Tibial artery (tissue), 4 donors: ENCODE results near the gene SPTBN5.

Experiments
- DNase-seq, 2 donors: peaks; one replicate each; pipeline ENCODE4 v3.0.0-alpha.2; 2019
- H3K27ac ChIP-seq, 2 donors: fragments of 200-600 bp; sonication (generic) in 1 of 2; 1 replicate in 1 of 2; 2 replicates in 1 of 2; pipeline ENCODE4 v1.5.1; 2018 to 2019; ENCODE audit warnings: mild to moderate bottlenecking in 1 of 2
- H3K27me3 ChIP-seq, 2 donors: fragments of 200-600 bp; sonication (generic) in 1 of 2; one replicate each; pipeline versions ENCODE4 v1.5.1 to v1.6.0; 2016 to 2019
- H3K36me3 ChIP-seq, 3 donors: fragments of 200-600 bp; sonication (generic) in 2 of 3; one replicate each; pipeline ENCODE4 v1.5.1; 2016 to 2019; ENCODE audit warnings: mild to moderate bottlenecking in 2 of 3
- H3K4me1 ChIP-seq, 4 donors: fragments of 200-600 bp; sonication (generic) in 2 of 4; 1 replicate in 3 of 4; 2 replicates in 1 of 4; pipeline ENCODE4 v1.5.1; 2016 to 2019
- H3K4me3 ChIP-seq, 2 donors: fragments of 200-600 bp; sonication (generic) in 1 of 2; 1 replicate in 1 of 2; 2 replicates in 1 of 2; pipeline ENCODE4 v1.5.1; 2018 to 2019; ENCODE audit warnings: mild to moderate bottlenecking in 2 of 2
- H3K9me3 ChIP-seq, 3 donors: fragments of 200-600 bp; sonication (generic) in 1 of 3; one replicate each; pipeline ENCODE4 v1.5.1; 2016 to 2019
- intact Hi-C: fragments of 100-400 bp; cut with DNase I; formaldehyde crosslinking; loops from one replicate; pipeline ENCODE4 v1.15.0; 2023; ENCODE audit warnings: low total_unique reads
- TF ChIP-seq, protein P1 (sequence below), 2 experiments: fragments of 200-600 bp in 1 of 2; fragments of 450-650 bp in 1 of 2; IDR thresholded peaks; one replicate each; pipeline ENCODE4 v1.5.1; 2017 to 2019; ENCODE audit warnings: antibody characterized with exemption in 2 of 2, mild to moderate bottlenecking in 1 of 2, moderate library complexity in 1 of 2

SPTBN5 gene

DNA sequence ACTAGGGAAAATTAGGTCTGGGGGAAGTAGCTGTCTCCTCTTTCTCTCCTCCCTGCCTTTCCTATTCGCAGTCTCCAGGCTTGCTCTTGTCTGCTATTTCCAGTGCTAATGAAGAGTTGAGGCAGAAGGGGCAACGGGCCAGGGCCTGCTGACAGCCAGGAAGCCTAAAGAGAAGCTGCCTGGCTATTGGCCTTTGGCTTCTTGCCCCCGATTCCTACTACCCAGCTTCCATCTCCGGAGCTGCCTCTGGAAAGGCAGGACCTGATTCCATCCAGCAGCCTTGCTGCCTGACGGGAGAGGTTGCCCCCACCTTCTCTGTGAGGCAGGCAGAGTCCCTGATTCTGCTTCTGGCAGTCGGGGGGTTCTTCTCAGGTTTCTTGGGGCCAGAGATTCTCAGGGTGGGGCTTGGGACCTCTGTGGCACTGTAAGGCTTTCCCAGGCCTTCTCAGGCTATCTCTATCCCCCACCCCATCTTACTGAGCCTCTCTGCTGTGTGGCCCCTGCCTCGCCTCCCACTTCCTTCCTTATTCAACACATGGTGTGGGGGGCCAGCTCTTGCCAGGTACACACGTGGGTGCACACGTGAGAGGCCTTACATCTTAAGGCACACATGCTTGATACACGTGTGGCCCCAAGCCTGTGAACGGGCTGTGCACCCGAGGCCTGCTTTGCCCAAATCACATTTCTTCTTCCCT lies 84.2 kb downstream of the SPTBN5 start:
- no peak for DNase-seq
- Histone ChIP-seq H3K27ac (no peak overlapping the region), H3K27me3 (no peaks in the 10 kb centered on the region), H3K9me3 (no peaks in the 10 kb centered on the region), H3K4me1 (peaks cover 0 to 13% (median 5%) of the 10 kb centered on the region in 4 donors), H3K36me3 (peaks cover 10 to 34% (median 20%) of the 10 kb centered on the region in 3 donors), H3K4me3 (no peak overlapping the region)
- intact Hi-C loops = loop anchor here (10.0 kb wide), 1 partner anchor 215 kb away; no protein-coding TSS in a partner anchor
- TF ChIP-seq, protein P1, sequence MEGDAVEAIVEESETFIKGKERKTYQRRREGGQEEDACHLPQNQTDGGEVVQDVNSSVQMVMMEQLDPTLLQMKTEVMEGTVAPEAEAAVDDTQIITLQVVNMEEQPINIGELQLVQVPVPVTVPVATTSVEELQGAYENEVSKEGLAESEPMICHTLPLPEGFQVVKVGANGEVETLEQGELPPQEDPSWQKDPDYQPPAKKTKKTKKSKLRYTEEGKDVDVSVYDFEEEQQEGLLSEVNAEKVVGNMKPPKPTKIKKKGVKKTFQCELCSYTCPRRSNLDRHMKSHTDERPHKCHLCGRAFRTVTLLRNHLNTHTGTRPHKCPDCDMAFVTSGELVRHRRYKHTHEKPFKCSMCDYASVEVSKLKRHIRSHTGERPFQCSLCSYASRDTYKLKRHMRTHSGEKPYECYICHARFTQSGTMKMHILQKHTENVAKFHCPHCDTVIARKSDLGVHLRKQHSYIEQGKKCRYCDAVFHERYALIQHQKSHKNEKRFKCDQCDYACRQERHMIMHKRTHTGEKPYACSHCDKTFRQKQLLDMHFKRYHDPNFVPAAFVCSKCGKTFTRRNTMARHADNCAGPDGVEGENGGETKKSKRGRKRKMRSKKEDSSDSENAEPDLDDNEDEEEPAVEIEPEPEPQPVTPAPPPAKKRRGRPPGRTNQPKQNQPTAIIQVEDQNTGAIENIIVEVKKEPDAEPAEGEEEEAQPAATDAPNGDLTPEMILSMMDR (IDR thresholded peaks at IDR 0.05) = no peak

DNA sequence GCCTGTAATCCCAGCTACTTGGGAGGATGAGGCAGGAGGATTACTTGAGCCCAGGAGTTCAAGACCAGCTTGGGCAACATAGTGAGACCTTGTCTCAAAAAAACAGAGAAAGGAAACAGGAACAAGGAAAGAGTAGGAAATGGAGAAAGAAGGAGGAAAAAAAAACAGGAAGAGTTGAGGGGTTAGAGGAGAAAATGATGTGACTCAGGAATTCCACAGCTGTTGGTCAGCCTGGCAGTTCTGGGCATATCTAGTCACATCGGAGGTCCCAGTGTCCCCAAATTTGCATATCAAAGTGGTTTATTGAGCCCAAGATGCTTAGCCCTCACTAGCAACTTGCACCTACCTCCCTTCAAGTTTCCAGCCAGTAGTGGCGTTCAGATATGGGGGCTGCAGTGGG lies 84.7 kb downstream of the SPTBN5 start:
- no peak for DNase-seq
- TF ChIP-seq, protein P1 (IDR thresholded peaks at IDR 0.05) = no peak
- intact Hi-C loops = no loop called here
- H3K36me3 ChIP-seq = peaks cover 10 to 33% (median 20%) of the 10 kb centered on the region in 3 donors
- H3K27me3 ChIP-seq = no peaks in the 10 kb centered on the region
- no peak overlapping the region for H3K27ac ChIP-seq
- H3K9me3 ChIP-seq = no peaks in the 10 kb centered on the region
- H3K4me1 ChIP-seq = peaks cover 0 to 18% (median 6%) of the 10 kb centered on the region in 4 donors
- H3K4me3 ChIP-seq = no peak overlapping the region

DNA sequence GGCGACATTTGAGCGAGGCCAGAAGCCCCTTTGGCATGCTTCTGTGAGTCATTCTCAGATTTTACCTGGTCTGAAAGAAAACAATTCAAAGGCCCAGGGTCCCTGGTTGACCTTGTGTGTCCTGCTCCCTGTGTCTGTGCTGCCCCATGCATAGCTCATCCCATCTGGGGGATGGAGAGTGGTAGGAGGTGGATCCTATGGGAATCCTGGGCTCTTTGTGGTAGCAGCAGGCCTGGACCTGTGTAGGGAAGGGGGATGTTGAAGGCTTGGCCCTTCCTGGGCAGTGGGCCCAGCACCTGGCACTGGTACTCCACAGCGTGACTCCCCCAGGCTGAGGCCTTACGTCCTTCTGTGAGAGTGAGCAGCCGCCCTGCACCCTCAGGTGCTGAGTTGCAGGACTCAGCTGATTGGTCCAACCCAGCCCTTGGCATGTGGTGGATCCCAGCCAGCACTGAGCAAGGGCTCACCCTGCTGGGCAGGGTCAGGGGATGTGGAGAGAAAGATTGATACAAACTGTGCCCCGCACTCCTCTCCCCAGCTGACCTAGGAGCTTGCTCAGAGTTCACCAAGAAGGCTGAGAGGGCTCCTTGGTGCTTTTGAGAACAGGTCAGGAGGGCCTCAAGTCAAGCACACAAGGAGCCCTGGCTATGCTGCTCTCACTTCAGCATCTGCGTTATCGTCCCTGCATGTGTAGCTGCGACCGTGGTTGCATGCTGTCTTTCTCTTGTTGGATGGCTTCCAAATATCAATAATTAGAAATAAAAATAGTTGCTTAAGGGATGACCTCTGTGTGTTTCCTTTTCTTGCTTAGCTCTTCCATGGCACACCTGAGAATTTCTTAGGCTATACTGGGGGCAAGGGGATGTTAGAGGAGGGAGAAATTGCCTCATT lies 87.3 kb downstream of the SPTBN5 start:
- intact Hi-C loops = loop anchor here (2.0 kb wide), 1 partner anchor 34 kb away; no protein-coding TSS in a partner anchor
- no peaks in the 10 kb centered on the region for H3K9me3 ChIP-seq
- TF ChIP-seq, protein P1 (IDR thresholded peaks at IDR 0.05) = no peak
- no peak overlapping the region for H3K4me3 ChIP-seq
- no peak overlapping the region for H3K27ac ChIP-seq
- H3K36me3 ChIP-seq = peaks cover 0 to 10% (median 0%) of the 10 kb centered on the region in 3 donors
- H3K27me3 ChIP-seq = no peaks in the 10 kb centered on the region
- no peak for DNase-seq
- H3K4me1 ChIP-seq = peaks cover 0 to 21% (median 6%) of the 10 kb centered on the region in 4 donors

DNA sequence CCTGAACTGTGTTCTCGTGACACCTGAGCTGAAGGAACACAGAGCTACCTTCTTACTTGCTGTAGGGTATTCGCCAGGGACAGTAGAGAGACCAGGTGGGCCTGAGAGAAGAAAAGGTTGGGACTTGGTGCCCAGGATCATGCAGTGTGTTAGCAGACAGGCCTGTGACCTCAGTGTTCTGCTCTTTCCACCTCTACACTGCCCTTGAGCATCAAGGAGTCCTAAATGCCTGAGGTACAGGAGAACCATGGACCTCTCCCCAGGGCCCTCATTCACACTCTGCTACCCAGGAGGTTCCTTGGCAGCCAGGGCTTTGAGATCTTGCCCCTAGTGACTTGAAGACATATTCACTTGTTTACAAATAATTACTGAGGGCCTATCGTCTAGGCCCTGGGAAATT lies 88.1 kb downstream of the SPTBN5 start:
- DNase-seq = no peak
- no peak overlapping the region for H3K4me3 ChIP-seq
- TF ChIP-seq, protein P1 (IDR thresholded peaks at IDR 0.05) = no peak
- no peaks in the 10 kb centered on the region for H3K27me3 ChIP-seq
- intact Hi-C loops = loop anchor here (2.0 kb wide), 1 partner anchor 33 kb away; no protein-coding TSS in a partner anchor
- peaks cover 0 to 21% (median 6%) of the 10 kb centered on the region in 4 donors for H3K4me1 ChIP-seq
- peaks cover 0 to 16% (median 2%) of the 10 kb centered on the region in 3 donors for H3K36me3 ChIP-seq
- no peaks in the 10 kb centered on the region for H3K9me3 ChIP-seq
- H3K27ac ChIP-seq = no peak overlapping the region

DNA sequence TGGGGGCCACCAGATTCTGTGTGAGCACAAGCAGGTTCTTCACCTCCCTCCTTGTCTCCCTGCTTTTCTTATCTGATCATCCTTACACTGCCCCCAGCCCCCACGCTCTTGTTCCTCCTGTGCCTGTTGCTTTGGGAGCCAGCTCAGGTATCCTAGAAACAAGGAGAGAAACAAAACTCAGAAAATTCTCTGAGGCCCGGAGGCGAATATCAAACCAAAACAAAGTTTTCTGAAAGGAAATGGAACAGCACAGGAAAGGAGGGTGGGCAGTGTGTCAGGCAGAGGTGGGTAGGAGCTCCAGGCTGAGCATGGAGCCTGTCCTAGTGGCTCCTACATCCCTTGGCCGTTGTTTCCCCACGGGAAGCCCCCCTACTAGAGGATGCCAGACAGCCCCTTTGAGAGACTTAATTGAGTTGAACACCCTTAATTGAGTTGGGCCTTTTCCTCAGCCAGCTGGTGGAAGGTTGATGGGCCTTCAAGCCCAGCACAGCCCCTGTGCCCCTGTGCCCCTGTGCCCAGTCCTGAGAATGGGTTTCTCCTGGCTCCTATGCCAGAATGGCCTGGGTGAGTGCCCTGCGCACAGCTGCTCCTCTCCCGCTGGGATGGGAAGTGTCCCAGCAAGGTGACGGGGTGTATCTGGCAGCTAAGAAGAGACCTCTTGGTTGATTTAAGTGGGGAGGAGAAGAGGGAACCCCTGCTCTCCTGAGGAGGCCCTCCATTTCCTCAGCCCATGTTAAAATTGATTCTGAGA lies 88.8 kb downstream of the SPTBN5 start:
- no peaks in the 10 kb centered on the region for H3K27me3 ChIP-seq
- intact Hi-C loops = no loop called here
- H3K27ac ChIP-seq = peak overlapping the region; percentile 18 to 31
- no peaks in the 10 kb centered on the region for H3K9me3 ChIP-seq
- H3K4me1 ChIP-seq = peaks cover 0 to 21% (median 6%) of the 10 kb centered on the region in 4 donors
- no peak overlapping the region for H3K4me3 ChIP-seq
- TF ChIP-seq, protein P1 (IDR thresholded peaks at IDR 0.05) = no peak
- H3K36me3 ChIP-seq = peaks cover 5 to 22% (median 9%) of the 10 kb centered on the region in 3 donors
- no peak for DNase-seq
